Activated T-cell treated with anti-CD3 and anti-CD28 coated beads, Interleukin-2, amount 50 U/mL, for 1 hour (primary cell): ENCODE data around the gene ABITRAM.
"Not testable (repeated sequence)": the region's sequence is repeated elsewhere in the genome, so short reads cannot be mapped to it uniquely, and the experiment has no call there.

Experiments
- DNase-seq: peaks from one replicate; pipeline ENCODE4 v3.0.0-alpha.2; 2020

ABITRAM gene

GRCh38 chr9:108934323-108934893, at the start of gene ABITRAM:
Gene ABITRAM, plus strand, starts transcription at chr9:108934400. Its CDS starts 87 bp downstream, at chr9:108934487.
- DNase-seq = no peak

GRCh38 chr9:108884701-108885100, 49.5 kb upstream of the ABITRAM start:
- no peak for DNase-seq

- no peak for DNase-seq
Observed at GRCh38 chr9:108885643-108886348, 48.4 kb upstream of the ABITRAM start.

- DNase-seq = not testable (repeated sequence)
Observed at GRCh38 chr9:108886594-108887271, 47.5 kb upstream of the ABITRAM start.

GRCh38 chr9:108889649-108890067, 44.5 kb upstream of the ABITRAM start:
- no peak for DNase-seq

- no peak for DNase-seq
Observed at GRCh38 chr9:108894225-108894997, 39.8 kb upstream of the ABITRAM start.

GRCh38 chr9:108897324-108898096, 36.7 kb upstream of the ABITRAM start:
- DNase-seq = no peak

GRCh38 chr9:108899023-108899695, 35.0 kb upstream of the ABITRAM start:
- not testable (repeated sequence) for DNase-seq

GRCh38 chr9:108900176-108900575, 34.0 kb upstream of the ABITRAM start:
- no peak for DNase-seq

- no peak for DNase-seq
Observed at GRCh38 chr9:108903420-108904103, 30.6 kb upstream of the ABITRAM start.

GRCh38 chr9:108904161-108904560, 30.0 kb upstream of the ABITRAM start:
- DNase-seq = no peak

- DNase-seq = no peak
Observed at GRCh38 chr9:108905494-108905893, 28.7 kb upstream of the ABITRAM start.

- DNase-seq = no peak
Observed at GRCh38 chr9:108910402-108910801, 23.8 kb upstream of the ABITRAM start.

GRCh38 chr9:108910914-108911313, 23.3 kb upstream of the ABITRAM start:
- no peak for DNase-seq

GRCh38 chr9:108911820-108912219, 22.4 kb upstream of the ABITRAM start:
- DNase-seq = no peak

GRCh38 chr9:108913391-108913790, 20.8 kb upstream of the ABITRAM start:
- no peak for DNase-seq

GRCh38 chr9:108919517-108919916, 14.7 kb upstream of the ABITRAM start:
- DNase-seq = no peak

GRCh38 chr9:108920401-108920800, 13.8 kb upstream of the ABITRAM start:
- DNase-seq = not testable (repeated sequence)

GRCh38 chr9:108921200-108921599, 13.0 kb upstream of the ABITRAM start:
- no peak for DNase-seq

- no peak for DNase-seq
Observed at GRCh38 chr9:108924466-108924865, 9.7 kb upstream of the ABITRAM start.

- no peak for DNase-seq
Observed at GRCh38 chr9:108928386-108928785, 5.8 kb upstream of the ABITRAM start.
